BE2C (cell line): Measurements from ENCODE around the gene SYT13.

Experiments used
- DNase-seq: peaks from one replicate; pipeline ENCODE4 v3.0.0-alpha.2; 2020
- H3K27me3 ChIP-seq: fragments of 250-450 bp; sonication (Bioruptor Pico); 2 replicates; pipeline ENCODE4 v1.5.1; 2020; ENCODE audit warnings: mild to moderate bottlenecking
- H3K36me3 ChIP-seq: fragments of 250-450 bp; sonication (Bioruptor Pico); 2 replicates; pipeline ENCODE4 v1.5.1; 2020; ENCODE audit warnings: mild to moderate bottlenecking
- H3K4me1 ChIP-seq: fragments of 250-450 bp; sonication (Bioruptor Pico); 2 replicates; pipeline ENCODE4 v1.5.1; 2020
- H3K4me3 ChIP-seq: 2 replicates; pipeline ENCODE4 v1.5.1; 2011; ENCODE audit warnings: low read depth, low read length
- H3K9me3 ChIP-seq: fragments of 250-450 bp; sonication (Bioruptor Pico); 2 replicates; pipeline ENCODE4 v1.5.1; 2020
- CTCF ChIP-seq: IDR thresholded peaks from 2 replicates; pipeline ENCODE4 v1.5.1; 2012; ENCODE audit warnings: mild to moderate bottlenecking, low read depth, low read length

Gene SYT13

GRCh38 chr11:45260071-45260470 is 26.1 kb downstream of the SYT13 start:
- no peaks in the 10 kb centered on the region for H3K4me1 ChIP-seq

GRCh38 chr11:45259592-45259991 is 26.5 kb downstream of the SYT13 start:
- Histone ChIP-seq H3K9me3 (no peaks in the 10 kb centered on the region), H3K4me3 (no peak overlapping the region), H3K27me3 (no peaks in the 10 kb centered on the region), H3K36me3 (no peaks in the 10 kb centered on the region), H3K4me1 (no peaks in the 10 kb centered on the region)
- no peak for TF ChIP-seq CTCF
- no peak for DNase-seq

More at GRCh38 chr11:45260071-45260470, 26.1 kb downstream of the SYT13 start:
- no peaks in the 10 kb centered on the region for H3K9me3 ChIP-seq
- H3K27me3 ChIP-seq, result no peaks in the 10 kb centered on the region
- DNase-seq, result no peak
- no peaks in the 10 kb centered on the region for H3K36me3 ChIP-seq
- H3K4me3 ChIP-seq, result no peak overlapping the region
- no peak for TF ChIP-seq CTCF

GRCh38 chr11:45258982-45259530 is 27.1 kb downstream of the SYT13 start:
- no peaks in the 10 kb centered on the region for H3K27me3 ChIP-seq
- no peak for DNase-seq
- no peaks in the 10 kb centered on the region for H3K4me1 ChIP-seq
- H3K9me3 ChIP-seq, result no peaks in the 10 kb centered on the region
- TF ChIP-seq CTCF, result no peak
- no peaks in the 10 kb centered on the region for H3K36me3 ChIP-seq
- H3K4me3 ChIP-seq, result no peak overlapping the region

GRCh38 chr11:45254070-45254469 is 32.1 kb downstream of the SYT13 start:
- Histone ChIP-seq H3K4me1 (no peaks in the 10 kb centered on the region), H3K36me3 (no peaks in the 10 kb centered on the region), H3K27me3 (no peaks in the 10 kb centered on the region), H3K9me3 (no peaks in the 10 kb centered on the region), H3K4me3 (no peak overlapping the region)
- no peak for TF ChIP-seq CTCF
- DNase-seq, result no peak

GRCh38 chr11:45253640-45254039 is 32.5 kb downstream of the SYT13 start:
- Histone ChIP-seq H3K27me3 (no peaks in the 10 kb centered on the region), H3K4me3 (no peak overlapping the region), H3K4me1 (no peaks in the 10 kb centered on the region), H3K9me3 (no peaks in the 10 kb centered on the region), H3K36me3 (no peaks in the 10 kb centered on the region)
- no peak for DNase-seq
- TF ChIP-seq CTCF, result no peak

GRCh38 chr11:45252877-45253276 is 33.3 kb downstream of the SYT13 start:
- no peak for DNase-seq
- H3K4me3 ChIP-seq, result no peak overlapping the region
- no peaks in the 10 kb centered on the region for H3K4me1 ChIP-seq
- no peaks in the 10 kb centered on the region for H3K9me3 ChIP-seq
- H3K36me3 ChIP-seq, result no peaks in the 10 kb centered on the region
- no peak for TF ChIP-seq CTCF
- H3K27me3 ChIP-seq, result no peaks in the 10 kb centered on the region
